Measurements from ENCODE around the gene CFB.
"Not testable (repeated sequence)": the region's sequence is repeated elsewhere in the genome, so short reads cannot be mapped to it uniquely, and the experiment has no call there.

The CFB gene

GRCh38 chr6:31970604-31971271 is 24.8 kb downstream of the CFB start:
- no peak for DNase-seq (ENCODE audit: low spot score)

- no peak for DNase-seq (ENCODE audit: low spot score)
Observed at GRCh38 chr6:31971279-31971992, 25.5 kb downstream of the CFB start.

GRCh38 chr6:31971993-31972708 is 26.3 kb downstream of the CFB start, which contains the start of gene DXO:
TSS of gene DXO (minus strand) at chr6:31972138. CDS start at chr6:31971675, 463 bp downstream.
- peak; percentile 99 for DNase-seq (ENCODE audit: low spot score)

- no peak for DNase-seq (ENCODE audit: low spot score)
Observed at GRCh38 chr6:31972709-31973350, 26.9 kb downstream of the CFB start.

GRCh38 chr6:31976065-31976464 is 30.2 kb downstream of the CFB start:
- DNase-seq (ENCODE audit: low spot score): not testable (repeated sequence)

GRCh38 chr6:31977816-31978431 is 32.0 kb downstream of the CFB start:
- no peak for DNase-seq (ENCODE audit: low spot score)

- DNase-seq (ENCODE audit: low spot score): no peak
Observed at GRCh38 chr6:31978831-31979230, 32.9 kb downstream of the CFB start.

- no peak for DNase-seq (ENCODE audit: low spot score)
Observed at GRCh38 chr6:31979238-31979898, 33.5 kb downstream of the CFB start.

GRCh38 chr6:31980195-31980876 is 34.4 kb downstream of the CFB start:
- not testable (repeated sequence) for DNase-seq (ENCODE audit: low spot score)

GRCh38 chr6:31980998-31981397 is 35.1 kb downstream of the CFB start:
- DNase-seq (ENCODE audit: low spot score): not testable (repeated sequence)

GRCh38 chr6:31981744-31982143 is 35.8 kb downstream of the CFB start, which contains the start of gene C4A:
TSS of gene C4A (plus strand) at chr6:31982057. CDS start at chr6:31982108, 51 bp downstream.
- not testable (repeated sequence) for DNase-seq (ENCODE audit: low spot score)

GRCh38 chr6:31989363-31989762 is 43.5 kb downstream of the CFB start:
- not testable (repeated sequence) for DNase-seq (ENCODE audit: low spot score)

GRCh38 chr6:31994421-31994820 is 48.5 kb downstream of the CFB start:
- not testable (repeated sequence) for DNase-seq (ENCODE audit: low spot score)

- not testable (repeated sequence) for DNase-seq (ENCODE audit: low spot score)
Observed at GRCh38 chr6:31996385-31996784, 50.5 kb downstream of the CFB start.

Small RNA genes lying within 50 kb of the gene (small RNA-seq; reads per million reads assigned to genes)
- 0 reads per million in 2 experiments for gene AL645922.1

Data from SK-N-DZ (cell line).